Thoracic aorta (tissue), 2 donors: ENCODE measurements around the gene ANKRD62. TPM values are rescaled to one million over a fixed set of nuclear protein-coding genes. Genes with fewer than 3 reads are reported as not detected.

Source experiments
- ATAC-seq: fragments of 150-250 bp; one replicate; pipeline ENCODE4 v1.8.0; 2017; ENCODE audit warnings: low read depth; ENCODE audit not compliant: insufficient number of reproducible peaks, low FRiP score
- DNase-seq: peaks from one replicate; pipeline ENCODE4 v3.0.0-alpha.2; 2020; ENCODE audit warnings: low spot score
- H3K27ac ChIP-seq, 2 donors: fragments of 200-600 bp; sonication (generic); 1 replicate in 1 of 2; 2 replicates in 1 of 2; pipeline ENCODE4 v1.5.1; 2016; ENCODE audit warnings: mild to moderate bottlenecking in 2 of 2, moderate library complexity in 2 of 2
- H3K27me3 ChIP-seq: fragments of 200-600 bp; sonication (generic); replicated peaks from 2 replicates; pipeline ENCODE4 v1.6.0; 2016; ENCODE audit warnings: mild to moderate bottlenecking; ENCODE audit not compliant: insufficient read depth
- H3K36me3 ChIP-seq: fragments of 200-600 bp; sonication (generic); one replicate; pipeline ENCODE4 v1.5.1; 2016
- H3K4me1 ChIP-seq, 2 donors: fragments of 200-600 bp; sonication (generic); 1 replicate in 1 of 2; 2 replicates in 1 of 2; pipeline versions ENCODE4 v1.5.1 to v1.6.0; 2016; ENCODE audit warnings: low read depth in 2 of 2, mild to moderate bottlenecking in 1 of 2; ENCODE audit not compliant: control insufficient read depth in 1 of 2
- H3K4me3 ChIP-seq: fragments of 200-600 bp; sonication (generic); 2 replicates; pipeline ENCODE4 v1.5.1; 2016; ENCODE audit warnings: mild to moderate bottlenecking
- H3K9me3 ChIP-seq: fragments of 200-600 bp; sonication (generic); 2 replicates; pipeline ENCODE4 v1.5.1; 2016
- total RNA-seq, 2 donors: library from RNA; depleted of rRNA; stranded (reverse); fragments of >200 nt; gene quantifications; one replicate each; pipeline versions ENCODE4 v1.1.0 to v1.2.3, GENCODE V29; 2016
- TF ChIP-seq, protein P1 (sequence below): fragments of 200-600 bp; sonication (generic); IDR thresholded peaks from one replicate; pipeline ENCODE4 v1.5.1; 2019; ENCODE audit warnings: antibody characterized with exemption

ANKRD62 gene
- total RNA-seq, 2 donors from 2014 or later: not detected

- Histone ChIP-seq H3K4me1 (no peaks in the 10 kb centered on the region), H3K27me3 (no peaks in the 10 kb centered on the region)
- ATAC-seq: no peak
These were observed 60.7 kb downstream of the ANKRD62 start for GRCh38 chr18:12154361-12154760.

DNA sequence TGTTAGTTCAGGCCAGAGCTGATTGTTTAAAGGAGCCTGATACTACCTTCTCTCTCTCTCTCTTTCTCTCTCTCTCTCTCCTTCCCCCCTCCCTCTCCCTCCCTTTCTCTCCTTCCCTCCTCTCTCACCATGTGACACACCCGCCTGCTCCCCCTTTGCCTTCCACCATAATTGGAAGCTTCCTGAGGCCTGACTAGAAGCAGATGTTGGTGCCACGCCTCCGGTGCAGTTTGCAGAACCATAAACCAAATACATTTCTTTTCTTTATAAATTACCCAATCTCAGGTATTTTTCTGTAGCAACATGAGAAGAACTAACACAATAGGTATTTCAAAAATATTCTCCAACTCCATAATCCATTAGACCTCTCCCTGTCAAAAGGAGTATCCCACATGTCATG is 62.4 kb downstream of the ANKRD62 start:
- TF ChIP-seq, protein P1, sequence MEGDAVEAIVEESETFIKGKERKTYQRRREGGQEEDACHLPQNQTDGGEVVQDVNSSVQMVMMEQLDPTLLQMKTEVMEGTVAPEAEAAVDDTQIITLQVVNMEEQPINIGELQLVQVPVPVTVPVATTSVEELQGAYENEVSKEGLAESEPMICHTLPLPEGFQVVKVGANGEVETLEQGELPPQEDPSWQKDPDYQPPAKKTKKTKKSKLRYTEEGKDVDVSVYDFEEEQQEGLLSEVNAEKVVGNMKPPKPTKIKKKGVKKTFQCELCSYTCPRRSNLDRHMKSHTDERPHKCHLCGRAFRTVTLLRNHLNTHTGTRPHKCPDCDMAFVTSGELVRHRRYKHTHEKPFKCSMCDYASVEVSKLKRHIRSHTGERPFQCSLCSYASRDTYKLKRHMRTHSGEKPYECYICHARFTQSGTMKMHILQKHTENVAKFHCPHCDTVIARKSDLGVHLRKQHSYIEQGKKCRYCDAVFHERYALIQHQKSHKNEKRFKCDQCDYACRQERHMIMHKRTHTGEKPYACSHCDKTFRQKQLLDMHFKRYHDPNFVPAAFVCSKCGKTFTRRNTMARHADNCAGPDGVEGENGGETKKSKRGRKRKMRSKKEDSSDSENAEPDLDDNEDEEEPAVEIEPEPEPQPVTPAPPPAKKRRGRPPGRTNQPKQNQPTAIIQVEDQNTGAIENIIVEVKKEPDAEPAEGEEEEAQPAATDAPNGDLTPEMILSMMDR: no peak
- Histone ChIP-seq H3K4me1 (no peaks in the 10 kb centered on the region), H3K27ac (no peak overlapping the region), H3K36me3 (no peaks in the 10 kb centered on the region), H3K9me3 (no peaks in the 10 kb centered on the region), H3K4me3 (no peak overlapping the region), H3K27me3 (no peaks in the 10 kb centered on the region)
- ATAC-seq: no peak
- no peak for DNase-seq

More at GRCh38 chr18:12154361-12154760, 60.7 kb downstream of the ANKRD62 start:
- Histone ChIP-seq H3K4me3 (no peak overlapping the region), H3K36me3 (no peaks in the 10 kb centered on the region), H3K9me3 (no peaks in the 10 kb centered on the region), H3K27ac (no peak overlapping the region)
- TF ChIP-seq, protein P1: no peak
- no peak for DNase-seq

- ATAC-seq: no peak
- no peak overlapping the region for H3K27ac ChIP-seq
- TF ChIP-seq, protein P1: no peak
- H3K4me3 ChIP-seq: no peak overlapping the region
- no peaks in the 10 kb centered on the region for H3K9me3 ChIP-seq
- H3K4me1 ChIP-seq: no peaks in the 10 kb centered on the region
- DNase-seq: no peak
- H3K27me3 ChIP-seq: no peaks in the 10 kb centered on the region
- no peaks in the 10 kb centered on the region for H3K36me3 ChIP-seq
These were observed 65.8 kb downstream of the ANKRD62 start for GRCh38 chr18:12159446-12159845.

- no peaks in the 10 kb centered on the region for H3K27me3 ChIP-seq
- no peak for ATAC-seq
- TF ChIP-seq, protein P1: no peak
These were observed 69.1 kb downstream of the ANKRD62 start for GRCh38 chr18:12162786-12163185.

DNA sequence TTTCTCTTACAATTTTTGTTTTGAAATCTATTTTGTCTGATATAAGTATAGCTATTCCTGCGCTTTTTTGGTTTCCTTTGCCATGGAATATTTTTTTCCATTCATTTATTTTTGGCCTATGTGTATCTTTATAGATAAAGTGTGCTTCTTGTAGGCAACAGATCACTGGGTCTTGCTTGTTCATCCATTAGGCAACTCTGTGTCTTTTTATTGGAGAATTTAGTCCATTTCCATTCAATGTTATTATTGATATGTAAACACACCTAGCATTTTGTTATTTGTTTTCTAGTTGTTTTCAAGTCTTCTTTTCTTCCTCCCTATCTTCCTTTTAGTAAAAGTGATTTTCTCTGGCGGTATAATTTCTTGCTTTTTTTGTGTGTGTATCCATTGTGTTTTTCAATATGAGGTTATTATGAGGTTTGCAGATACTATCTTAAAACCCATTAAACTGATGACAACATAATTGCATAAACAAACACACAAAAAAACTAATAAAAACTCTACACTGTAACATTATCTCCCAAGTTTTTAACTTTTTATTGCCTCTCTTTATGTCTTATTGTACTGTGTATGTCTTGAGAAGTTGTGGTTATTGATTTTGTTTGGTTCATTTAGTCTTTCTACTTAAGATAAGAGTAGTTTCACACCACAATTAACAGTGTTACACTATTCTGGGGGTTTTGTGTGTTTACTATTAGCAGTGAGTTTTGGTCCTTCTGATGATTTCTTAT is 71.6 kb downstream of the ANKRD62 start:
- TF ChIP-seq, protein P1: no peak
- H3K4me1 ChIP-seq: no peaks in the 10 kb centered on the region
- no peaks in the 10 kb centered on the region for H3K27me3 ChIP-seq
- H3K9me3 ChIP-seq: no peaks in the 10 kb centered on the region
- H3K4me3 ChIP-seq: no peak overlapping the region
- no peaks in the 10 kb centered on the region for H3K36me3 ChIP-seq
- DNase-seq (no peak), ATAC-seq (no peak)
- no peak overlapping the region for H3K27ac ChIP-seq

More at GRCh38 chr18:12162786-12163185, 69.1 kb downstream of the ANKRD62 start:
- Histone ChIP-seq H3K27ac (no peak overlapping the region), H3K4me1 (no peaks in the 10 kb centered on the region), H3K36me3 (no peaks in the 10 kb centered on the region), H3K9me3 (no peaks in the 10 kb centered on the region), H3K4me3 (no peak overlapping the region)
- DNase-seq: no peak

Other genes starting within 250 kb of the ANKRD62 start
- 10 to 100 TPM; 41.8 to 59.8 TPM for gene CHMP1B, start 242.4 kb upstream of the ANKRD62 start, total RNA-seq
- gene MPPE1, start 185.5 kb upstream of the ANKRD62 start, total RNA-seq: 10 to 100 TPM; 22.3 to 40.5 TPM
- gene IMPA2, start 112.3 kb upstream of the ANKRD62 start, total RNA-seq: 10 to 100 TPM in 1 of 2 donors, 1 to 10 TPM in 1; 8.4 to 26.6 TPM
- not detected for gene CIDEA, start 160.5 kb downstream of the ANKRD62 start, total RNA-seq
- gene TUBB6, start 214.4 kb downstream of the ANKRD62 start, total RNA-seq: 100 to 1,000 TPM; 357 to 454 TPM